Measurements from ENCODE around the gene LRP3.
"Not testable (repeated sequence)": the region's sequence is repeated elsewhere in the genome, so short reads cannot be mapped to it uniquely, and the experiment has no call there.

The LRP3 gene

GRCh38 chr19:33176670-33177416, 17.3 kb upstream of the LRP3 start:
- peak; percentile 99 for DNase-seq

- DNase-seq: no peak
Measured at GRCh38 chr19:33177417-33177979, 16.6 kb upstream of the LRP3 start.

GRCh38 chr19:33186431-33187182, 7.5 kb upstream of the LRP3 start:
- DNase-seq: no peak

GRCh38 chr19:33187183-33187540, 7.0 kb upstream of the LRP3 start:
- no peak for DNase-seq

DNA sequence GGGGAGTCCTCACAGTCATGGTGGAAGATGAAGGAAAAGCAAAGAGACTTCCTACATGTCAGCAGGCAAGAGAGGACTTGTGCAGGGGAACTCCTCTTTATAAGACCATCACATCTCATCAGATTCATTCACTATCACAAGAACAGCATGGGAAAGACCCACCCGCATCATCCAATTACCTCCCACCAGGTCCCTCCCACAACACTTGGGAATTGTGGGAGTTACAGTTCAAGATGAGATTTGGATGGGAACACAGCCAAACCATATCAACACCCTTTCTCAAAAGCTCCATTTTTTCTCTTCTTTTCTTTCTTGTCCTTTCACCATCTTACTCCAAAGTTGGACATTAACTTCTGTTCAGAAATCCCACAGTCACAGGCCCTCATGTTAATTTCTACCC, 4.7 kb upstream of the LRP3 start:
- DNase-seq: no peak

DNA sequence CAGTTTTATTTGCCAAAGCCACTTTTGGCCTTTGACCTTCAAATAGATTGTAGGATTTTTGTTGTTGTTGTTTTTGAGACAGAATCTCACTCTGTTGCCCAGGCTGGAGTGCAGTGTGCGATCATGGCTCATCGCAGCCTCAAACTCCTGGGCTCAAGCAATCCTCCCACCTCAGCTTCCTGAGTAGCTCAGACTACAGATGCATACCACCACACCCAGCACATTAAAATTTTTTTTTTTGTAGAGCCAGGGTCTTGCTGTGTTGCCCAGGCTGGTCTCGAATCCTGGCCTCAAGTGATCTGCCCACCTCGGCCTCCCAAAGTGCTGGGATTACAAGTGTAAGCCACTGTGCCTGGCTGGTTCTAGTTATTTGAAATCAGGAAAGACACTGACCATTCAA, 3.0 kb upstream of the LRP3 start:
- not testable (repeated sequence) for DNase-seq

DNA sequence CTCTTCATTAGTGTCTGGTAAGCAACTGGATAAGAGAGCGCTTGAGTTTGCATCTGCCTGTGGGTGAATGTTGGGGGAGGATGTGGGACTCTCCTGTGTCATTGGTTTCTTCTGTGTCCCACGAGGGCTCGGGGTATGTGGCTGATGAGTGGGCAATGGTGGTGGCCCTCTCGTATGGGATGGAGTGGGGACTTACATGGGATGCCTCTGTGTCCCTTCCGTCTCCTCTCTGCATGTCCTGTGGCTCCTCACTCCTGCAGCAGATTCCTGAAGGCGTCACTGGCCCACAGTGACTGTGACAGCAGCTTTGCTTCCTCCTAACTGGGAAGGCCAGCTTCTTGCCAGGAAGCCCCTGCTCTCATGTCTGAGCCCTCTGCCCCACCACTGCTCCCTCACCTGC, 2.6 kb upstream of the LRP3 start:
- no peak for DNase-seq

DNA sequence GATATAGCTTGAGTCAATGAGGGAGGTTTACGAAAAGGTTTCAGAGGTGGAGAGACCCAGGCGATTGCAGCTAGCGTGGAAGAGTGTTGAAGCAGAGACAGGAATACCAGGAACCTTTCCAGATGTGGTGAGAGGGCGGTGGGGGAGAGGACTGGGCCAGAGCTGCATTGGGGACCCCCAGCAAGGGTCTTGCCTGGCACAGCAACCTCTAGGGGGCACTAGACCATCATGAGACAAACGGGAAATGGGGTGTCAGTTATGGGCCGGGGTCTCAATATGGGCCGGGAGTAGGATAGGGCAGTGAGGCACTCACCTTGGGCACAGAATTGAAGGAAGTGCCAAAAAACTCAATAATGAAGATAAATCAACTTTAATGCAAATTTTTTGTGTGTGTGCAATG, 2.1 kb upstream of the LRP3 start:
- no peak for DNase-seq

GRCh38 chr19:33193269-33193864, 763 bp upstream of the LRP3 start:
- DNase-seq: no peak

- DNase-seq: no peak
Measured at GRCh38 chr19:33194532-33194885, 379 bp downstream of the LRP3 start.

GRCh38 chr19:33194886-33195644, 935 bp downstream of the LRP3 start:
- peak; percentile 20 for DNase-seq

- no peak for DNase-seq
Measured at GRCh38 chr19:33195645-33196347, 1.7 kb downstream of the LRP3 start.

DNA sequence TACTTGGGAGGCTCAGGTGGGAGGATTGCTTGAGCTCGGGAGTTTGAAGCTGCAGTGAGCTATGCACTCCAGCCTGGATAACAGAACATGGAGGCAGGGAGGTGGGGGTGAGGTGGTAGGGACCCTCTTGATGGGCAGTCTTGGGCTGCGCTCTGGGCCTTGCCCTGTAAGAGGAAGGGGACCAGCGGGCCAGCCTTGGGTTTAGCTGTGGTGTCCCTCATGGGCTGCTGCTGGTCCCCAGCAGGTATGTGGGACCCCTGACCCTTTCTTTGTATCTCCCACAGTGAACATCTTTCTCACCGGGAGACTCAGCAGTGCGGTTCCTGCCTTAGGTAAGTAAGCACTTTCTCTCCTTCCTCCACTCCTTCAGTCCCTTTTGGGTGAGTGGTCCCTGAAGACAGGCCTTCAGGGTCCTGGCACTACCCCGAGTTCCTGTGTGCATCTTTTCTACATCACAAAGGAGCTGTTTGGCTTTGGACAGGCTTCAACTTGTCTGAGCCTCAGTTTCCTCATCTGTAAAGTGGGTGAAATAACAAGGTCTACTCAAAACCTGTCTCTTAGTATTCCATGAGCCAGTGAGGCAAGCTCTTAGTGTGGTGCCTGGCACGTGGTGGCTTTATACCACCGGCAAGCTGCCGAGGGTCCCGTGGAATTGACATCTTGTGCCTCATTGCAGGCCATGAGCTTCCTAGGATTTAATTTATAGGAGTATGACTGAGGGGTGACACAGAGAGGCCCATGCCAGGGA, 2.5 kb downstream of the LRP3 start:
- DNase-seq: no peak

DNA sequence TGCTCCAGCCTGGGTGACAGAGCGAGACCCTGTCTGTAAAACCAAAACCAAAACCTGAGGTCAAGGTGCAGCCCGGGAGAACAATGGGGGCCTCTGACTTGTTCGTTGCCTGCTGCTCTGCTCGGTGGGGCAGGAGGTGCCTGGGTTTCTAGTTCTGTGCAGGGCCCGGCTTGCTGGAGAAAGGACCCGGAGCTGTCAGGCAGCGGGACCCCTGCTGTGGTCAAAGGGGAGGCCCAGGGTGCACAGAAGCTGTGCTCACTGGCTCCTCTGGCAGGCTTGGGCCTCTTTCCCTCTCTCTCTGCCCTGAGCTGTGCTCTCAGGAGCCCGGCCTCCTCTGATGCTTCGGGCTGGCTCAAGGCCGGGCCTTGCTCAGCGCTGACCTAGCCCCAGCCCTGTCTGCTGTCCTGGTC, 3.5 kb downstream of the LRP3 start:
- no peak for DNase-seq

DNA sequence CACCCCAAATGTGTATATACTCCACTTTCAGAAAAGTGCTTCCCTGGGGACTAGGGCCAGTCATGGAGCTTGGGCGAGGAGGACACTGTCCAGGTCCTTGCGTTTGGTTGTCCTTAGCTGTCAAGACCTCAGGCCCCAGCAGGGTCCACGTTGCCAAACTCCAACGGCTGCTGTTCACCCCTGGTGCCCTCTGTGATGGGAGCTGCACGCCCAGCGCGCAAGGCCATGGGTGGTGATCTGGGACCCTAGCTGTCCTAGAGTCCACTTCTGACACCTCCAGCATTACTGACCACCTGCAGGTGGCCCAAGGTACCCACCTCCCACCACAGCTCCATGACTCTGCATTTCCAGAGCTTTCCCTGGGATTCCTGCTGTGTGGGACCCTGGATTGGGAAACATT, 4.0 kb downstream of the LRP3 start:
- no peak for DNase-seq

DNA sequence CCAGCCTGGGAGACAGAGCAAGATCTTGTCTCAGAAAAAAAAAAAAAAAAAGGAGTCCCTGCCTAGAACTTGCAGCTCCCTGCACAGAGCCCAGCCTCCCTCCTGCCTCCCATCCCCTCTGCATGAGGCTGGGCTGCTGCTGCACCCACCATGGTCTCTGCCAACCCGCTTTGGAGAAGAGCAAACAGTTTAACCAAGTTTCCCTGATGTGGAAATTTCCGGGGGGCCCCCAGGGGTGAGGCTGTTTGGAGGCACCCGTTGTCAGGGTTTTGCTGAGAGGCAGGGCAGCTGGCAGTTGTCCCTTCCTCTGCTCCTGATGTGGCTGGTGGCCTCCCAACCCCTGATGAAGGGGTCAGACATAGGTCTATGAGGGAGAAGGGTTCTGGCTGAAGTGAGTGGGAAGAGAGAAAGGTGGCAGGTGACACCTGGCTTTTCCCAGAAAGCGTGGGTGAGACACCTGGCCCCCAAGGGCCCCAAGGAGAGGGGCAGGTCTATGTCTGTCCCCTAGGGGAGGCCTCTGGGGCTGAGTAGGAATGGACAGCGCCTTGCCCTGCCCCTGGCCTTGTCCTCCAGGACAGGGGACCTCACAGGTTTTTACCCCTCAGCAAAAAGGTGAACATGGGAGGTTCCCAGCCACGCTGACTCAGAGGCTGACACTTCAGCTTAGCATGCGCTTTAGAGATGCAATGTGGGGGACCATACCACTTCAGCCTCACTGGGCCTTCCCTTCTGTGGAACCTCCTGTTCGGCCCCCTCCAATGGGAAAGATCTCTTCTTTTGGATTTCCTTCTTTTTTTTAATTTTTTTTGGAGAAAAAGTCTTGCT, 5.5 kb downstream of the LRP3 start:
- DNase-seq: no peak

GRCh38 chr19:33201473-33201872, 7.3 kb downstream of the LRP3 start:
- DNase-seq: no peak

DNA sequence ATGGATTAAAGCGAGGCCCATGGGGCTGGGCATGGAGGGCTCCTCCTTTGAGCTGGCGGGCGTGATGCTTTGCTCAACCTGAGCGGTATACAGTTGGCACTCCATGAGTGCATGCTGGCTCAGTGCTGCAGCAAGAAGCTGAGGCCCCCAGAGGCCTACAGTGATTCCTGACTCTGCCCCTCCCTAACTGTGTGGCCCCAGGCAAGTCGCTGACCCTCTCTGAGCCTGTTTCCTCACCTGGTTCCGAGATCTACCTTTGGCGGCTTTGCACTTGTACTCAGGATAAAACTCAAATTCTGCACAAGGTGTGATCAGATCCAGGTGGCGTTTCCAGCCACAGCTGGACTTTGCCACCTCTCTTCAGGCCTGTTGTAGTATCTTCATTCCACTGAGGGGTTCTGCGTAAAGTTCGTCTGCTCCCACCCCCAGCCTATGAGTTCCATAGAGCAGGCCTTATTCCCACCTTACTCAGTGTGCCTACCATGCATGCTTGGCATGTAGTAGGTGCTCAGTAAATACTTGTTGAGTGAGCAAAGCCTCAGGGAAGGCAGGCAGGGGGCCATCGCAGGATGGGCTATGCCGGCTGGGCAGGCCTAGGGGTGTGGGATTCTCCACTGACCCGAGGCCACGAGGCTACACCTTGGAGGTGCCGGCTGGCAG, 7.9 kb downstream of the LRP3 start:
- no peak for DNase-seq

GRCh38 chr19:33202546-33203507, 8.7 kb downstream of the LRP3 start:
- no peak for DNase-seq
